SK-N-MC (cell line): ENCODE measurements around the gene PVR.

Experiments
- EZH2 ChIP-seq: fragments of 200-600 bp; sonication (generic); IDR thresholded peaks from one replicate; pipeline ENCODE4 v1.6.1; 2017; ENCODE audit warnings: antibody characterized with exemption
- FOXP2 ChIP-seq: optimal IDR thresholded peaks from 2 replicates; pipeline ENCODE3; 2011; ENCODE audit warnings: mild to moderate bottlenecking, moderate library complexity; ENCODE audit not compliant: insufficient read depth; ENCODE audit errors: extremely low read length, control extremely low read depth
- POLR2AphosphoS5 ChIP-seq: IDR thresholded peaks from 2 replicates; pipeline ENCODE4 v1.6.1; 2012; ENCODE audit warnings: mild to moderate bottlenecking, low read depth, low read length, borderline replicate concordance

GRCh38 chr19:44672226-44672625 is 28.5 kb downstream of the PVR start:
- no peak for TF ChIP-seq EZH2
- no peak for TF ChIP-seq POLR2AphosphoS5
- TF ChIP-seq FOXP2, result no peak
